HG03469 (cell line): Measurements from ENCODE around the gene MFAP3L.
A peak's percentile ranks its signal among the peaks of the same experiment; 100 is the strongest.

Source experiments
- ATAC-seq: cut with Tn5 transposase; IDR thresholded peaks from one replicate; pipeline ENCODE4 v1.9.1; 2021; ENCODE audit warnings: mild to moderate bottlenecking, moderate library complexity, moderate number of reproducible peaks; ENCODE audit not compliant: unreplicated experiment

MFAP3L gene

GRCh38 chr4:170025523-170026252, 507 bp downstream of the MFAP3L start:
- no peak for ATAC-seq

GRCh38 chr4:170022211-170022610, 4.0 kb downstream of the MFAP3L start:
- ATAC-seq, result no peak

- ATAC-seq, result no peak
These were observed 8.9 kb downstream of the MFAP3L start for GRCh38 chr4:170017252-170017651.

- no peak for ATAC-seq
These were observed 10.9 kb downstream of the MFAP3L start for GRCh38 chr4:170015285-170015684.

GRCh38 chr4:170014359-170015011, 11.7 kb downstream of the MFAP3L start:
- ATAC-seq, result no peak

- no peak for ATAC-seq
These were observed 13.6 kb downstream of the MFAP3L start for GRCh38 chr4:170012629-170012958.

- no peak for ATAC-seq
These were observed 14.1 kb downstream of the MFAP3L start for GRCh38 chr4:170011921-170012628.

- ATAC-seq, result no peak
These were observed 16.9 kb downstream of the MFAP3L start for GRCh38 chr4:170009291-170009690.

GRCh38 chr4:170008801-170009200, 17.4 kb downstream of the MFAP3L start:
- no peak for ATAC-seq

GRCh38 chr4:170008371-170008770, 17.8 kb downstream of the MFAP3L start:
- ATAC-seq, result no peak

GRCh38 chr4:170007113-170007512, 19.1 kb downstream of the MFAP3L start:
- no peak for ATAC-seq

- no peak for ATAC-seq
These were observed 20.7 kb downstream of the MFAP3L start for GRCh38 chr4:170005472-170005871.

- ATAC-seq, result no peak
These were observed 21.4 kb downstream of the MFAP3L start for GRCh38 chr4:170004651-170005295.

GRCh38 chr4:170003071-170004070, 22.8 kb downstream of the MFAP3L start:
- ATAC-seq, result peak; percentile 50

- ATAC-seq, result no peak
These were observed 24.4 kb downstream of the MFAP3L start for GRCh38 chr4:170001745-170002267.

- ATAC-seq, result no peak
These were observed 25.0 kb downstream of the MFAP3L start for GRCh38 chr4:170001011-170001744.

- no peak for ATAC-seq
These were observed 26.3 kb downstream of the MFAP3L start for GRCh38 chr4:169999923-170000322.

- ATAC-seq, result no peak
These were observed 27.2 kb downstream of the MFAP3L start for GRCh38 chr4:169998981-169999380.
